ENCODE data around the gene GANC.
"Not testable (repeated sequence)": the region's sequence is repeated elsewhere in the genome, so short reads cannot be mapped to it uniquely, and the experiment has no call there.

GANC gene

DNA sequence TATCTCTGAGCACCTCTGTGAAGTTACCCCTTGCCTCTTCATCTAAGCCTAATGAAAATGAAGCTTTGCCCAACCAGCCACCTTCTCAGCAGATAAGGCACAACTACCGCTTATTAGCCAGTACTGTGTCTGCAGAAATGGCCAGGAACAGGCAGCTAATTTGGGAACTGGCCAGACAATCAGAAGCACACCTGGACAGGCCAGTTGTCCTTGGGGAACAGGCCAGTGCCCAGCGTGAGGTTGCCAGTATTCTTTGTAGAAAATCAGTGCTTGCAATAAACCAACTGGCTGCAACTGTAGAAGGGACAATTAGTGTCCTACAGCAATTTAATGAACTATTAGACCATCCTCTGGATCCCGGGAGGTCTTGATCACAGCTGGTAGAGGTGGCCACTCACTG lies 10.7 kb downstream of the GANC start:
- no peak for DNase-seq

DNA sequence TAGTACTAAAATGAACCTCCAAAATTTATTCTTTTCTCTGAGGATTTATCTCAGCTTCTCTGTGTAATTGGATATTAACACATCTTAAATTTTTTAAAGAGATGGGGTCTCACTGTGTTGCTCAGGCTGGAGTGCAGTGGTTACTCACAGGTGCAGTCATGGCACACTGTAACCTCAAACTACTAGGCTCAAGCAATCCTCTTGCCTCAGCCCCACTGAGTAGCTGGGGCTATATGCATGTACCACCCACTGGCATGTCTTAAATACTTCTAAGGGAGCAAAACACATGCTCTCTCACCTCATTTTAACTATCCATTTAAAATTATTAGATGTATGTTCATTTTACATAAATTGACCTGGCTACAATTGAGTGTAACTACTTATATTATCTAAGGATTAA lies 11.6 kb downstream of the GANC start:
- DNase-seq = no peak

DNA sequence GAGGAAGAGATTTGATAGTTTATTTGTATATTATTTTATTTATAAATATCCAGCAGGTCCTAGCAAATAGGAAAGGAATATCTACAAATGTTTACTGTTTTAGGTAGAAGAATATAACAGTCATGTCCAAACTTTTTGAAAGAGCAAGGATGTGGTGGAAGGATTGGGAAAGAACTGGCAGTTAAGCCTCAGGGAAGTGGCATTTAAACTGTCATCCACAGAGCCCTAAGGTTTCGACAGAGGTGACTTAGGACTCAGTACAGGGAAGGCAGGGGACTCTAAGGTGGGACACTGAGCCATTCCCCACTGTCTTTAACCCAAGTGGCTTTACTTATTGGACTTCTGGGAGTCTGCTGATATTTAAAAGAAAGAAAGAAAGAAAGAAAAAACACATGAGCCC lies 12.0 kb downstream of the GANC start:
- DNase-seq = no peak

DNA sequence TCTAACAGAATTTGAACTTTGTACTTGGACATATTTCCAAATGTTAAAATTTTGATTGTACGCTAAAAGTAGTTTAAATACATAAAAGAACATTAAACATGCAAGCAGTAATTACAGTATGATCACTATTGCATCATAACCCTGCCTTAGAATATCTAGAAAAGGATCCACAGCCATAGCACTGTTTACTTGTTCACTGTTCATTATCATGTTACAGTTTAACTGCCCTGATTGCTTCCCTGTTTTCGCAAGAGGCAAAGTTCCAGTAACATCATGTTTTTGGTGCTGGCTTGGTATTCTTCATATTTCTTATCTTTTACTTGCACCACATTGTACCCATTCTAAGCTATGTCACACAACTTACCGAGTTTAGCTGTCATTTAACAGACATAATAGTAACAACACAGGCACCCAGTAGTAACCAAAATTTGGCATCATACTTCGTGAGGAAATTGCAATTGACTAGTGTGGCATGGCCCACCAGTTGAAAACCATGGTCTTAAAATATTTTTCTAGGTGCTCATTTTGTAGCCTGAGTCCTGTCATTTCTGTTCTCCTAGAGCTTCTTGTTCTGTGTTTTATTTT lies 13.5 kb downstream of the GANC start:
- no peak for DNase-seq

DNA sequence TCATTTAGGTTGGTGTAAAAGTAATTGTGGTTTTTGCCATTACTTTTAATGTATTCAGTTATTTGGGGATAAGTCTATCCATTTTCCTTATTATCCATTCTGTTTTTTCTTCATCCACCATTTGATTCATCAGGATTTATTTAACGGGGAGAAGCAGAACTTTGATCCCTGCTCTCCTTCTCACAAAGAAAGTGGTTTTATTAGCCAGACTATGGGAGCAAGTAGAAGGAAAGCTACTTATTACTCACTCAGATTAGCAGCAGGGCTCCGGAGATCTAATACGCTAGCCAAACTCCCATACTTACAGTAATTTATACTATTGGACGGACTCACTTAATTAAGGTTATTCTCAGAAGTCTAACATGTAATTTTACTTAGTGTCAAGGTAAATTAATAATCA lies 14.9 kb downstream of the GANC start:
- DNase-seq = no peak

DNA sequence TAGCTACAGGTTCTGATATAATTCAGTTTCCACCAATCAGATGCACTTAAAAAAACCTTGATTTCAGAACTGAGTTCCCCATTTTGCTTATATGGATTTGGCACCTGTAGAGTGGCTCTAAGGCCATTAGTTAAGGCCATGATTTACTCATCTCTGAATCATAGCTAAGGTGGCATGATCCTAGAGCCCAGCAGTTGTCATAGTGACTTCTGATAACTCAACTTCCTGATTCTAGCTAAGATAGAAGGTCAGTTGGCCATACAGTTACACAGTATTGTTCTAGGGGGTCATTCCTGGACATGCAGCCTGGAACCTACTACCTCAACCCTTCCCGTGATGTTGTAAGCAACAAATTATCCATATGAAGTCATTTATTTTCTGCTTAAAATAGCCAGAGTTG lies 16.2 kb downstream of the GANC start:
- DNase-seq = peak; percentile 1

DNA sequence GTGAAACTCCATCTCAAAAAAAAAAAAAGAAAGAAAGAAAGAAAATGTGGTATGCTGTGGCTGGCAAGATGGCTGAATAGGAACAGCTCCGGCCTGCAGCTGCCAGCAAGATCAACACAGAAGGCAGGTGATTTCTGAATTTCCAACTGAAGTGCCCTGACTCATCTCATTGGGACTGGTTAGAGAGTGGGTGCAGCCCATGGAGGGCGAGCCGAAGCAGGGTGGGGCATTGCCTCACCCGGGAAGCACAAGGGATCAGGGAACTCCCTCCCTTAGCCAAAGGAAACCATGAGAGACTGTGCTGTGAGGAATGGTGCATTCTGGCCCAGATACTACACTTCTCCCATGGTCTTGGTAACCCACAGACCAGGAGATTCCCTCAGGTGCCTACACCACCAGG lies 28.0 kb downstream of the GANC start:
- not testable (repeated sequence) for DNase-seq

DNA sequence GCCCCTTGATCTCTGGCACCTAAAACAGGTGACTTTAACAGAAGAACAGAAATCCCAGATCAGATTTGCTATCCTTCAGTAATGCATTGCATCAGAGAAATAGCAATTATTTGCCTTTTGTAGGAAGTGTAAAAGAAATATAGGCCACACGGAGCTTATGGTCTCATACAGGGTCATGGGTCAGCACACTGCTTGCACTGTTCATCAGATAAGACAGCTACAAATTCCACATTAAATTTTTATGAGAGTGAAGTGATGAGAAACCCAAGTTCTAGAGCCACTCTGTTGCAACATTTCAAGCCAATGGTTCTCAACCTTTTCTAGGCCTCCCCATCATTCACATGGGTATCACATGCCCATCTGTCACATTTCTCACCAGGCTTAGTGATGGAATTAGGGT lies 33.7 kb downstream of the GANC start:
- no peak for DNase-seq

DNA sequence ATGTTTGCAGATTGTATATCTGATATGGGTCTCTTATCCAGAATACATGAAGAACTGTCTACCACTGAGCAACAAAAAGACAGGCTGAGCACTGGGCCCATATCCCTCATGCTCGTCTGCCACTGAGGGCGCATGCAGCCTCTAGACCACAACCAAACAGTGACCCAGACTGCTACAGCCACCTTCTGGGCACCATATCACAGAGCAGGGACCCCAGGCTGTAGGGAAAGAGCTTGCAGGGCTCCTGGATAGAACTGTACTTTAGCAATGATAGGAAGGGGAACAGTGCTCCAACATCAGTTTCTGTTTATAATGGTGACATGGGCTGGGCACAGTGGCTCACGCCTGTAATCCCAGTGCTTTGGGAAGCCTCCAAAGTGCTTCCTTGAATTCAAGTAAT lies 40.5 kb downstream of the GANC start:
- no peak for DNase-seq

DNA sequence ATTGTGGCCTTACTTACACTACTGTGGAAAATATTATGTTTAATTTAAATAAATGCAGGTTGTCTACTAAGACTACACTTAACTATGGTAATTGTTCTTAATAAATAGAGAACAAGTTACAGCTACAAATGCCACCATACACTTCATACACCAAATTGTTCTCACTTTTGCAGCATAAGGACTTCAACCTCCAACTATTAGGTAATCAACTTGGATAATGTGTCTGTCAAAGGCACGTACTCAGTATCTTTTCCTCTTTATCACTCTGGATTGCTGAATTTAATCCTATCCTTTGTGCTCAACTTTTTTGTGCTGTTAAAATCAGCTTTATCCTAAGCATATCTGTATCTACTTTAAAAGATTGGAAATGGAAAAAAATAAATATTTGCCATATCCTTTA lies 41.8 kb downstream of the GANC start:
- DNase-seq = no peak

DNA sequence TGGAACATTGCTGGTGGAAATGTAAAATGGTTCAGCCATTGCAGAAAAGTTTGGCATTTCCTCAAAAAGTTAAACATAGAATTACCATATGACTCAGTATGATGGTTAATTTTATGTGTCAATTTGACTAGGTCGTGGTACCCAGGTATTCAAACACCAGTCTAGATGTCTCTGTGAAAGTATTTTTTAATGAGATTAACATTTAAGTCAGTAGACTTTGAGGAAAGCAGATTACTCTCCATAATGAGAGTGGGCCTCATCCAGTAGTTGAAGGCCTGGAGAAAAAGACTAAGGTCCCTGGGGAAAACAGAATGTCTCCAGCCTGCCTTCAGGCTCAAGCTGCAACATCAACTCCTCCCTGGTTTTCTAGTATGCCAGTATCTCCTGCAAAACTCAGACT lies 42.5 kb downstream of the GANC start:
- peak; percentile 3 for DNase-seq

DNA sequence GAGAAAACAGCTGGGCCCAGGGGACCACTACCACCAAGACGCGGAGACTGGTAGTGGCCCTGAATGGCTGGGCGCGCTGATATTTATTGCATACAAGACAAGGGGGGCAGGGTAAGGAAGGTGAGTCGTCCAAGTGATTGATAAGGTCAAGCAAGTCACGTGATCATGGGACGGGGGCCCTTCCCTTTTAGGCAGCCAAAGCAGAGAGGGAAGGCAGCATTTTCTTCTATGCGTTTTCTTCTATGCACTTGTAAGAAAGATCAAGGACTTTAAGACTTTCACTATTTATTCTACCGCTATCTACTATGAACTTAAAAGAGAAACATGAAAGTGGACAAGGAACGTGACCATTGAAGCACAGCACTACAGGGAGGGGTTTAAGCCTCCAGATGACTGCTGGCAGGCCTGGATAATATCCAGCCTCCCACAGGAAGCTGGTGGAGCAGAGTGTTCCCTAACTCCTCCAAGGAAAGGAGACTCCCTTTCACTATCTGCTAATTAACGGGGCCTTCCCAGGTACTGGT lies 43.3 kb downstream of the GANC start:
- DNase-seq = not testable (repeated sequence)

DNA sequence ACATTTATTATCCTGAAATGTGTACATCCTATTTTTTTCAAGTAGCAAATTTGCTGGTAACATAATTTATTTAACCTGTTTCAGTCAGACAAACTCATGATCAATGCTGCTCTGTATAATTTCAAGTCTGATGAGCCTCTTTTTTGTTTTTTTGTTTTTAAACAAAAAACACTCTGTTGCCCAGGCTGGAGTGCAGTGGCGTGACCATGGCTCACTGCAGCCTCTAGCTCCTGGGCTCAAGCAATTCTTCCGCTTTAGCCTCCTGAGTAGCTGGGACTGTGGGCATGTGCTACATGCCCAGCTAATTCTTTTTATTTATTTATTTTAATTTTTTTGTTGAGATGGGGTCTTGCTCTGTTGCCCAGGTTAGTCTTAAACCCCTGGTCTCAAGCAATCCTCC lies 46.2 kb downstream of the GANC start:
- no peak for DNase-seq

DNA sequence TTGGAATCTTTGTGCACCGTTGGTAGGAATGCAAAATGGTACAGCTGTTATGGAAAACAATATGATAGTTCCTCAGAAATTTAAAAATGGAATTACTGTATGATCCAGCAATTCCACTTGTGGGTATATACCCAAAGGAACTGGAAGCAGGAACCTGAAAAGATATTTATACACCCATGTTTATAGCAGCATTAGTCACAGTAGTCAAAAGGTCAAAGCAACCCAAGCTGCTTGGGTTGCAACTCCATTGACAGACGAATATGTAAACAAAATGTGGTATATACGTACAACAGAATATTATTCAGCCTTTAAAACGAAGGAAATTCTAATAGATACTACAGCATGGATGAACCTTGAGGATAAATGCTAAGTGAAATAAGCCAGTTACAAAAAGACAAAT lies 51.3 kb downstream of the GANC start:
- DNase-seq = no peak

DNA sequence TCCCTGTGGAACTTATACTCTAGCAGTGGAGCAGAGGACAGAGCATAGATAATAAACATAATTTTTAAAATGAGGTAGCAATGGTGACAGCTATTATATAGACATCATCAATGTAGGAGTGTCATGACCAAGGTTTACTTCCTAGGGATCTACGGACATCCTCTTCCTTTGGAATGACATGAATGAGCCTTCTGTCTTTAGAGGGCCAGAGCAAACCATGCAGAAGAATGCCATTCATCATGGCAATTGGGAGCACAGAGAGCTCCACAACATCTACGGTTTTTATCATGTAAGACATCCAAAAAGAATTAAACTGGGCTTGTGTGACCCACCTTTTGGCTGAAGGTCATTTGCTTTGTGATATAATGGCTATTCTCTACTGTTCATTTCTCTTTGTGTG lies 56.2 kb downstream of the GANC start:
- no peak for DNase-seq

DNA sequence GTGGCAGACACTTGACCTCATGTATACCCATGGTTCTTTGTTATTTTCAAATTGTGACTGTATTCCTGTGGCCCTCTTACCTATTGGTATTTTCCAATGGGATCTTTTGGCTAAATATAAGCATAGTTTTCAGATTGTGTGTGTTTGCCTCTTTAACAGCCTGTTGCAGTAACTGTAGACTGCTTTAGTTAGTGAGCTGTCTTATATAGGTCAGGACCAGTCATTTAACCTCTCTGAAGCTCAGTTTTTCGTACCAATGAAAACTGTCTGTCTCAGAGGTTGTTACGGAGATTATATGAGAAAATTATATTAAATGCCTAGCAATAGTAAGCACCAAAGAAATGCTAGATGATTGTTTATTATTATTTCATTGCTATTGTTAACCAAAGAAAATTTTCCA lies 57.0 kb downstream of the GANC start:
- DNase-seq = no peak

DNA sequence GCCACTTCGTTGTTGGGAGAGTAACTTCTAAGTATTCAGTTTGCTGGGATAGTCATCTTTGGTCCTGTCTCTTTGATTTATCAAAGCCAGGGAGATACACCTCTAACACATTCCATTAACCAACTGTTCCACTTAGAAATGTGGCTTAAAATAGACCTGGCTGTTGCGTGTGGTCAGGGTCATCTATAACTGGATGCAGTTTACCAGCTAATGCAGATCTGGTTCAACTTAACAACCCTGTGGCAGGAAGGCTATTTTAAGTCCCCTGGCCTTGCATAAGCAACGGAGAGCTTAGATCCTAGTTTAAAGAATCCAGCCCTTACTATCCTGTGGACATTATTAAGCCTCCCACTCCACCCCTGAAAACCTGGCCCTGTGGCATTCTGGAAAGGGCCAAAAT lies 58.2 kb downstream of the GANC start:
- no peak for DNase-seq

DNA sequence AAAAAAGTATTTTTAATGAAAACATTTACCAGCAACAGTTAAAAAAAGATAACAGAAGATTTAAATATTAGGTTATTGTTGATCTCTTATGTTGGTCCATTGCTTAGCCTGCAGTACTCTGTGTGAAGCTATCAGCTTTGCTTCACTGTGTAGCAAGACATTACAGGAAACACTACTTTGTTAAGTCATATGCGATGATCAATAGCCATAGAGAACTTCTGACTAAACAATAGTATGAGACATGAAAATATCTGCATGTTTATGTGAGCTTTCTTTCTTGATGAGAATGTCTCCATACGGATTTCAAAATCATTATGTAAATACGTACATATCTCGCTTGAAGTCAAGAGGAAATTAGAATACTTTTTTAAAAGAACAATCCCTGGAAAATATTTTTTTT lies 59.3 kb downstream of the GANC start:
- no peak for DNase-seq

DNA sequence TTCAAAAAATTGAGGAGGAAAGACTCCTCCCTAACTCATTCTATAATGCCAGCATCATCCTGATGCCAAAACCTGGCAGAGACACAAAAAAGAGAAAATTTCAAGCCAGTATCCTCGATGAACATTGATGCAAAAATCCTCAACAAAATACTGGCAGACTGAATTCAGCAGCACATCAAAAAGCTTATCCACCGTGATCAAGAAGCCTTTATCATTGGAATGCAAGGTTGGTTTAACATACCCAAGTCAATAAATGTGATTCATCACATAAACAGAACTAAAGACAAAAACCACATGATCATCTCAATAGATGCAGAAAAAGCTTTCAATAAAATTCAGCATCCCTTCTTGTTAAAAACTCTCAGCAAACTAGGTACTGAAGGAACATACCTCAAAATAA lies 62.1 kb downstream of the GANC start:
- DNase-seq = no peak

DNA sequence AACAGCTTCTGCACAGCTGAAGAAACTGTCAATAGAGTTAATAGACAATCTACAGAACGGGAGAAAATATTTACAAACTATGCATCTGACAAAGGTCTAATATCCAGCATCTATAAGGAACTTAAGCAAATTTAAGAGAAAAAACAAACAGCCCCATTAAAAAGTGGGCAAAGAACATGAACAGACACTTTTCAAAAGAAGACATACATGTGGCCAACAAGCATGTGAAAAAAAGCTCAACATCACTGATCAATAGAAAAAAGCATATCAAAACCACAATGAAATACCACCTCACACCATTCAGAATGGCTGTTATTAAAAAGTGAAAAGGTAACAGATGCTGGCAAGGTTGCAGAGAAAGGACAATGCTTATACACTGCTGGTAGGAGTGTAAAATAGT lies 63.6 kb downstream of the GANC start:
- DNase-seq = not testable (repeated sequence)

DNA sequence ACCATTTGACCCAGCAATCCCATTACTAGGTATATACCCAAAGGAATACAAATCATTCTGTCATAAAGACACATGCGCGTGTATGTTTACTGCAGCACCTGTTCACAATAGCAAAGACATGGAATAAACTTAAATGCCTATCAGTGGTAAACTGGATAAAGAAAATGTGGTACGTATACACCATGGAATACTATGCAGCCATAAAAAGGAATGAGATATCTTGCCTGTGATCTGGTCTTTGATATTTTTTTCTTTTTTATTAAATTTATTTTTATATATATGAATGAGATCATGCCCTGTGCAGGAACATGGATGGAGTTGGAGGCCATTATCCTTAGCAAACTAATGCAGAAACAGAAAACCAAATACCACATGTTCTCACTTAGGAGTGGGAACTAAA lies 64.1 kb downstream of the GANC start:
- DNase-seq = not testable (repeated sequence)

DNA sequence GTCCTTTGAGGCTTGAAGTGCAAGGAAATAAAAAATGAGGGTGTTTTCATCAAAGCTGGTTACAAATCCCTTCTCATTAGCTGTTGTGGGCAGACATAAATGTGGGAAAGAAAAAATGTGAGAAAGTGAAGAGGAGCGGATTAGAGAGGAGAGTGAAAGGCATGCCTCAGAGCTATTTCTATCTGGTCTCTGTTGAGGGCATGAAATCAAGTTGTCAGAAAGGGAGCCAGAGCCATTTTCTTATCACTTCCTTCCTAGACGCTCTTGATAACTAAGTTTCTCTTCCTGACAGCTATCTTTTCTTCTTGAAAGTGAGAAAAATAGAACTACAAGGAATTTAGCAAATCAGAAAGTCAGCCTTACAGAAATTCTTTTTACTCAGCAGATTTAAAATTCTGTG lies 65.5 kb downstream of the GANC start:
- no peak for DNase-seq

DNA sequence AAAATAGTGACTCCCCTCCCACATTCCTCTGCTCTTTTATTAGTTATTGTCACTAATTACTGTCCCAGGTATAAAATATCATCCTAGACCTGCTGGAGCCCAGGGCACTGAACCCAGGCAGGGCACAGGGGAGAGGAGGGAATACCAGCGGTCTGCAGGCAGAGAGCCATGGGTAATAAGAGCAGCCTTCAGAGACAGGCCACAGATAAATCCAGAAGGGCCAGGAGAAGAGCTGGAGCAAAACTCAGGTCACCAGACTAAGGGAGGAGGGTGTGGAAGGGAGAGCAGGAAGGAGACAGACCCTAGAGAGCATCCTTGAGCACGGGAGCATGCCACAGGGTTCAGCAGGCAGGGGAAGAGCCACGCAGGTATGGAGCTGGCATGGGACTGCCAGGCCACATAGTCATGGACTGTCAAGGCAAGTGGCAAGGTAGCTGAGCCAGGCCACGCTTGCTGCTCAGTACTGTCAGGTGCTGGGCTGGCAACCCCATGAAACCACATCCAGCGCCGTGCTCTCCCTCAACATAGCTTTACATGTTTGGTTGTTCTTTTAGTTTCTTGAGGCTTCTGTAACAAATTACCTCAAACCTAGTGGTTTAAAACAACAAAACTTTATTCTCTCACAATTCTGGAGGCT lies 70.7 kb downstream of the GANC start:
- DNase-seq = no peak

DNA sequence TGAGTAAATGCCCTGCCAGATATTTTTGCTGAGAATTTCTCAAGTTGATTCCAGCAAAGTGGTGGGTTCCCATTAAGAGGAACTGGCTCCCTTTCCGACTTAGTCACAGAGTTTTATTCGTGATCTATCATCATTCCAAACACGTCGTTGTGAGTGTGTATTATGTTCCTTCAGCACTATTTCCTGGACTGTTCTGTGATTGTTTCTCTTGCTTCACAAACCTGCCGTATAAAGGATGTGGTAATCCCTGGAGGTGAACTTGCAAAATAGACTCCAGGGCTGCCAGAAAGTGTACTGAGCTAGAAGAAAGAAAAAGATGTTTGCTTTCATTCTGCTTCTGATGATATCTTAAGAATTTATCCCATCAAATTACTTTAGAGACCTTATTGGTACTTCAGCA lies 71.8 kb downstream of the GANC start:
- DNase-seq = no peak

DNA sequence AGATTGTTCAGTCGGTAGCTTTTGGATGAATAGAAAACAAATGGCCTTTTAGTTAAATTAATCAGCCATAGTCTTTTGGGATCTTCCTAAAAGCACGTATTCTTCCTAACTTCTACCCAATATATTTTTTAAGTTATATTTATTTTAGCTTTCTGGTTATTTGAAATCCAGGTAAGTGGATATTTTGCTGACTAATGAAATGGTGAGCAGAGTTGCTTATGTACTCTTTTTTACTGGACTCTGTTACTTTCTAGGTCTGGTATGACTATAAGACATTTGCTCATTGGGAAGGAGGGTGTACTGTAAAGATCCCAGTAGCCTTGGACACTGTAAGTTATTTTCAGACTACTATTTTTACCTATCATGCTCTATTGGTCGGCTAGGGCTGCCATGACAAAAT lies 72.5 kb downstream of the GANC start:
- no peak for DNase-seq

Measured in activated CD4-positive, alpha-beta T cell treated with anti-CD3 and anti-CD28 coated beads, Interleukin-10, Interleukin-2, amounts not matched to agents 100 ng/mL and 50 ng/mL, durations not matched to agents 16 hours and 8 hours (primary cell).